Progenitor cell of endocrine pancreas (in vitro differentiated cells): Measurements from ENCODE around the gene EFNA2. TPM values are rescaled to one million over a fixed set of nuclear protein-coding genes. Genes with fewer than 3 reads are reported as not detected.
"Not testable (repeated sequence)": the region's sequence is repeated elsewhere in the genome, so short reads cannot be mapped to it uniquely, and the experiment has no call there.

Experiments
- DNase-seq: peaks from one replicate; pipeline ENCODE4 v3.0.0; 2021; ENCODE audit warnings: low spot score; ENCODE audit not compliant: unreplicated experiment
- H3K27ac Mint-ChIP-seq: 2 replicates; pipeline ENCODE4 v1.8.0; 2021; ENCODE audit warnings: mild to moderate bottlenecking, moderate library complexity, mixed read lengths
- H3K27me3 Mint-ChIP-seq: 2 replicates; pipeline ENCODE4 v1.8.0; 2021; ENCODE audit warnings: mixed read lengths
- H3K36me3 Mint-ChIP-seq: 2 replicates; pipeline ENCODE4 v1.8.0; 2022; ENCODE audit warnings: mixed read lengths; ENCODE audit not compliant: insufficient read depth
- H3K4me1 Mint-ChIP-seq: 2 replicates; pipeline ENCODE4 v1.8.0; 2021; ENCODE audit warnings: low read depth, mixed read lengths
- H3K4me3 Mint-ChIP-seq: 2 replicates; pipeline ENCODE4 v1.8.0; 2021; ENCODE audit warnings: low read depth, mild to moderate bottlenecking, moderate library complexity, mixed read lengths
- H3K9me3 Mint-ChIP-seq: 2 replicates; pipeline ENCODE4 v1.8.0; 2021; ENCODE audit warnings: low read depth, mixed read lengths
- total RNA-seq: library from RNA; stranded (reverse); gene quantifications from 2 replicates; pipeline ENCODE4 v1.2.1, GENCODE V29; 2021
- TF ChIP-seq, protein P1 (sequence below): fragments of 200-600 bp; sonication (generic); IDR thresholded peaks from one replicate; pipeline ENCODE4 v1.5.0; 2021; ENCODE audit warnings: antibody characterized with exemption, mild to moderate bottlenecking; ENCODE audit not compliant: unreplicated experiment

The EFNA2 gene
- total RNA-seq, 1 donor from 2014 or later: 26.5 TPM

DNA sequence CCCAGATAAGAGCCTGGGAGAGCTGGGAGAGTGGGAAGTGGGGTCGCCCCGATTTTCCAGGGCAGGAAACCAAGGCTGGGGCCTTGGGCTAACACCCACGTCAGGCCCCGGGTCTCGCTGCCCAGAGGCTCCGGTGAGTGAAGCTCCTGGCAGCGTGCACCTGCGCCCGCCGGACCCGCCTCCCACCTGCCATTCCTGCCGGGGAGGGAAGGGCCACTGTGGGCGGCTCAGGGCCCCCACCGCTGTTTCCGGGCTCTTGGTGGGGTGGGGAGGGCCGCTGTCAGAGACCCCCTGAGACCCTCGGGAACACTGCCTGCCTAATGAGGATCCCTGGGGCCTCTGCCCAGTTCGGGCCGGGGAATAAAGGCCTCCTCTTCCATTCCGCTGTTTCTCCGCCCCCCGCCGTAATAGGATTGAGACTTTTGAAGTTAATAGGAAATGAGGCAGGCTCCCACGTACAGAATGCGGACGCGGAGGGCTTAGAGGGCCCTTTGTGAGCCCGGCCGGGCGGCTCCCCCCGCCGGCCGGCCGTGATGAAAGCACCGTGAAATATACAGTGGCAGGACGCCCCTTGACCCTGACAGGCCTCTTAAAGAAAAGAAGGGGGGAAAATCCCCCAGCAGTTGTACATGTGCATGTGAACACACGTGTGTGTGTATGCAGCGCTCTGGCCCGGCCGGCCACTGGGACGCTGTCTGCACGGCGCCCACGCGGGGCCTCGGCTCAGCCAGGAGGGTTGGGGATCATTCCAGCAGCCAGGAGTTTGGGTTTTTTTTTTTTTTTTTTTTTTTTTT lies 33.2 kb downstream of the EFNA2 start:
- no peak for DNase-seq
- Mint-ChIP-seq H3K27ac (no peak overlapping the region), H3K27me3 (peaks cover 25% of the 10 kb centered on the region)

DNA sequence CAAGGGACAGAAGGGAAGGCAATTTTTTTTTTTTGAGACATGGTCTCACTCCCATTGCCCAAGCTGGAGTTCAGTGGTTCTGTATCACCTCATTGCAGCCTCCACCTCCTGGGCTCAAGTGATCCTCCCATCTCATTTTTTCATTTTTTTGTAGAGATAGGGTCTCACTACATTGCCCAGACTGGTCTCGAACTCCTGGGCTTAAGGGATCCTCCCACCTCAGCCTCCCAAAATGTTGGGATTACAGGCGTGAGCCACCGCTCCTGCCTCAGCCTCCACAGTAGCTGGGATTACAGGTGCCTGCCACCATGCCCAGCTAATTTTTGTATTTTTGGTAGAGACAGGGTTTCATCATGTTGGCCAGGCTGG lies 34.6 kb downstream of the EFNA2 start:
- H3K4me3 Mint-ChIP-seq, H3K9me3 Mint-ChIP-seq, H3K36me3 Mint-ChIP-seq, H3K27ac Mint-ChIP-seq, H3K4me1 Mint-ChIP-seq, DNase-seq: not testable (repeated sequence)
- peaks cover 23% of the 10 kb centered on the region for H3K27me3 Mint-ChIP-seq

More for the DNA sequence above, 33.2 kb downstream of the EFNA2 start:
- no peak overlapping the region for H3K4me3 Mint-ChIP-seq
- H3K36me3 Mint-ChIP-seq: no peaks in the 10 kb centered on the region
- H3K4me1 Mint-ChIP-seq: peaks cover 2% of the 10 kb centered on the region
- TF ChIP-seq, protein P1, sequence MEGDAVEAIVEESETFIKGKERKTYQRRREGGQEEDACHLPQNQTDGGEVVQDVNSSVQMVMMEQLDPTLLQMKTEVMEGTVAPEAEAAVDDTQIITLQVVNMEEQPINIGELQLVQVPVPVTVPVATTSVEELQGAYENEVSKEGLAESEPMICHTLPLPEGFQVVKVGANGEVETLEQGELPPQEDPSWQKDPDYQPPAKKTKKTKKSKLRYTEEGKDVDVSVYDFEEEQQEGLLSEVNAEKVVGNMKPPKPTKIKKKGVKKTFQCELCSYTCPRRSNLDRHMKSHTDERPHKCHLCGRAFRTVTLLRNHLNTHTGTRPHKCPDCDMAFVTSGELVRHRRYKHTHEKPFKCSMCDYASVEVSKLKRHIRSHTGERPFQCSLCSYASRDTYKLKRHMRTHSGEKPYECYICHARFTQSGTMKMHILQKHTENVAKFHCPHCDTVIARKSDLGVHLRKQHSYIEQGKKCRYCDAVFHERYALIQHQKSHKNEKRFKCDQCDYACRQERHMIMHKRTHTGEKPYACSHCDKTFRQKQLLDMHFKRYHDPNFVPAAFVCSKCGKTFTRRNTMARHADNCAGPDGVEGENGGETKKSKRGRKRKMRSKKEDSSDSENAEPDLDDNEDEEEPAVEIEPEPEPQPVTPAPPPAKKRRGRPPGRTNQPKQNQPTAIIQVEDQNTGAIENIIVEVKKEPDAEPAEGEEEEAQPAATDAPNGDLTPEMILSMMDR: peak; percentile 8
- H3K9me3 Mint-ChIP-seq: no peaks in the 10 kb centered on the region

DNA sequence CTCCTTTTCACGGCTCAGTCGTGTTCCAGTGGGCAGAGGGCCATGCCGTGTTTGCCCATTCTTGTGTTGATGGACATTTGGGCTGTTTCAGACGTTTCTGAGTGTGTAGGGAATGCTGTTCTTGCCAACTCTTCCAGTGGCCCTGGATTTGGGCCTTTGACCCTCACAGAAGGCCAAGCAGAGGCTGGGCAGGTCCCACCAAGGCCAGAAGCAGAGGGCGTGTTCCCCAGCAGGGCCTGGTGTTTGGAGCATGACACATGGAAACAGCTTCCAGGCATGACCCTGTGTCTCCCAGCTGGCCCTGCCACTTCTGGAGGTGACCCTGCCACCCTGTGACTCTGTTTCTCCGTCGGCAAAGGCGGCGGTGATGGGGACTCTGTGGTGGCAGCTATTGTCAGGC lies 35.9 kb downstream of the EFNA2 start:
- TF ChIP-seq, protein P1: no peak
- Mint-ChIP-seq H3K9me3 (no peaks in the 10 kb centered on the region), H3K4me1 (peaks cover 2% of the 10 kb centered on the region), H3K27me3 (peaks cover 20% of the 10 kb centered on the region), H3K36me3 (no peaks in the 10 kb centered on the region), H3K4me3 (no peak overlapping the region), H3K27ac (no peak overlapping the region)
- DNase-seq: no peak

DNA sequence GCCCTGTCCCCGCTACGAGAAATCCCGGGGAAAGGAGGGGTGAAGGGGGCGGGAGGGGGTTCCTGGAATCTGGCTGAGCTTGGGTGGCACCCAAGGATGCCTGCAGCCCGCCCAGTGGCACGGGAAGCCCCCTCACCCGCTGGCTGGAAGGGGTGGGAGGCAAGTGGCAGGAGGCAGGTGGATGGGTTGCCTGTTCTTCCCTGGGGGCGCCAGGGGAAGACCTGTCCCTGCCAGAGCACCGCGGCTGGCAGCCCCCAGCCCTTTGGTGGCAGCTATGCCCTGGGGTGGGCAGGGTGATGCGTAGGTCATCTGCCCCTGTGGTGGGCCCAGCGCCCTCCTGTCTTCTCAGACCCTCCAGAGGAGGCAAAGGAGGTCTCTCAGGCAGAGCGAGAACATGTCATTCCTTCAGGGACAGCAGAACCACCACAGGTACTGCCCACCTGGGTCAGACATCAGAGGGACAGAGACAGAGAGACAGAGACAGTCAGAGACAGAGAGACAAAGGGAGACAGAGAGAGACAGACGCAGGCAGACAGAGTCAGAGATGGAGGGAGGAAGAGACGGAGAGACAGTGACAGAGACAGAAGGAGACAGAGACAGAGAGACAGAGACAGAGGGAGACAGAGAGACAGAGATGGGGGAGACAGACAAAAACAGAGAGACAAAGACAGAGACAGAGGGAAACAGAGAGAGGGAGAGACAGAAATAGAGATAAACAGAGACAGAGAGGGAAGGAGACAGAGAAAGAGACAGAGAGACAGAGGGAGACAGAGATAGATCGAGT lies 36.7 kb downstream of the EFNA2 start:
- no peak overlapping the region for H3K4me3 Mint-ChIP-seq
- H3K36me3 Mint-ChIP-seq: no peaks in the 10 kb centered on the region
- no peak for DNase-seq
- no peak overlapping the region for H3K27ac Mint-ChIP-seq
- H3K9me3 Mint-ChIP-seq: no peaks in the 10 kb centered on the region
- H3K27me3 Mint-ChIP-seq: peaks cover 13% of the 10 kb centered on the region
- peaks cover 2% of the 10 kb centered on the region for H3K4me1 Mint-ChIP-seq
- TF ChIP-seq, protein P1: no peak

DNA sequence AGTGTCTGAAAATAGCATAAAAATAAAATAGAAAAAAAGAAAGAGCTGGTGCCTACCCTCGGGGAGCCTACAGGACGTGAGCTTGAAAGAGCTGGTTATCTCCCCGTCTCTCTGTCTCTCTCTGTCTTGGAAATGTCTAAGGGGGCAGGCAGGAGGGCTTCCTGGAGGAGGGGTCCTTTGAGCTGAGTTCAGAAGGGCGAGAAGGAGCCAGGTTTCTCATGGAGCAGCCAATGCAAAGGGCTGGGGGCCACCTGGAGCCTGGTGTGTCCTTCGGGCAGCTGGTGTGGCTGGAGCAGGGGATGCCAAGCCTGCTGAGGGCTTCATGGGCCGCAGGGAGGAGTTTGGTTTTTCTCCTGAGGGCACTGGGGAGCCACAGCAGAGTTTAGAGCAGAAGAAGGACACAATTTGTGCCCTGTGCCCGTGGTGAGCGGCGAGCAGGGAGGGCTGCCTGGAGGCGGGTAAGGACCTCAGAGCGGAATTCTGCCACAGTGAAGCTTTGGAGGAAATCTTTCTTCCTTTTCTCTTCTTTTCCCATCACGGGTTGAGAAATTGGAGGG lies 38.7 kb downstream of the EFNA2 start:
- Mint-ChIP-seq H3K27me3 (peaks cover 6% of the 10 kb centered on the region), H3K4me3 (no peak overlapping the region)

More for the DNA sequence above, 38.7 kb downstream of the EFNA2 start:
- H3K4me1 Mint-ChIP-seq: no peaks in the 10 kb centered on the region
- no peaks in the 10 kb centered on the region for H3K36me3 Mint-ChIP-seq
- DNase-seq: no peak
- H3K9me3 Mint-ChIP-seq: no peaks in the 10 kb centered on the region
- TF ChIP-seq, protein P1: no peak
- no peak overlapping the region for H3K27ac Mint-ChIP-seq
